ENCODE measurements around the gene MYH16. TPM values are rescaled to one million over a fixed set of nuclear protein-coding genes. Genes with fewer than 3 reads are reported as not detected.

Gene MYH16
- total RNA-seq, 4 donors from 2014 or later = 0.76 TPM; not detected in 3

- TF ChIP-seq CTCF (IDR thresholded peaks at IDR 0.05) = no peak
- Histone ChIP-seq H3K4me3 (no peak overlapping the region), H3K9me3 (no peaks in the 10 kb centered on the region), H3K27me3 (no peaks in the 10 kb centered on the region), H3K36me3 (no peaks in the 10 kb centered on the region), H3K27ac (no peak overlapping the region), H3K4me1 (no peaks in the 10 kb centered on the region)
- no peak for DNase-seq
- intact Hi-C loops (cut with DNase I) = no loop called here
- 95 to 100% methylated on average over 1 of the region's 1 CpG for WGBS, 2 donors
These were observed 20.5 kb downstream of the MYH16 start for GRCh38 chr7:99293167-99293566.

- no peak overlapping the region for H3K4me3 ChIP-seq
- 68 to 78% methylated on average over 3 of the region's 4 CpGs for WGBS, 2 donors
These were observed 21.0 kb downstream of the MYH16 start for GRCh38 chr7:99293650-99294049.

GRCh38 chr7:99296471-99296870, 23.8 kb downstream of the MYH16 start:
- Histone ChIP-seq H3K27ac (no peak overlapping the region), H3K36me3 (no peaks in the 10 kb centered on the region), H3K4me1 (no peaks in the 10 kb centered on the region), H3K4me3 (no peak overlapping the region), H3K27me3 (no peaks in the 10 kb centered on the region), H3K9me3 (no peaks in the 10 kb centered on the region)
- TF ChIP-seq POLR2A (IDR thresholded peaks at IDR 0.05) (no peak), CTCF (IDR thresholded peaks at IDR 0.05) (no peak)
- WGBS, 2 donors = 87 to 88% methylated on average over 5 of the region's 5 CpGs
- intact Hi-C loops (cut with DNase I) = no loop called here
- DNase-seq = no peak

More at GRCh38 chr7:99293650-99294049, 21.0 kb downstream of the MYH16 start:
- no peaks in the 10 kb centered on the region for H3K9me3 ChIP-seq
- TF ChIP-seq POLR2A (IDR thresholded peaks at IDR 0.05) (no peak), CTCF (IDR thresholded peaks at IDR 0.05) (no peak)
- no peak for DNase-seq
- H3K27me3 ChIP-seq = no peaks in the 10 kb centered on the region
- H3K4me1 ChIP-seq = no peaks in the 10 kb centered on the region
- intact Hi-C loops (cut with DNase I) = no loop called here
- no peak overlapping the region for H3K27ac ChIP-seq
- no peaks in the 10 kb centered on the region for H3K36me3 ChIP-seq

- H3K36me3 ChIP-seq = no peaks in the 10 kb centered on the region
- intact Hi-C loops (cut with DNase I) = no loop called here
- no peaks in the 10 kb centered on the region for H3K27me3 ChIP-seq
- TF ChIP-seq CTCF (IDR thresholded peaks at IDR 0.05) = no peak
- WGBS, 2 donors = 81 to 82% methylated on average over 5 to 13 of the region's 19 CpGs
- no peaks in the 10 kb centered on the region for H3K9me3 ChIP-seq
- DNase-seq = no peak
- H3K4me3 ChIP-seq = no peak overlapping the region
- H3K27ac ChIP-seq = no peak overlapping the region
- H3K4me1 ChIP-seq = no peaks in the 10 kb centered on the region
These were observed 28.9 kb downstream of the MYH16 start for GRCh38 chr7:99301496-99301895.

GRCh38 chr7:99305473-99306260, 33.0 kb downstream of the MYH16 start:
- DNase-seq = no peak
- peaks cover 0 to 6% (median 5%) of the 10 kb centered on the region in 3 donors for H3K9me3 ChIP-seq
- no peak for TF ChIP-seq POLR2A (IDR thresholded peaks at IDR 0.05)
- TF ChIP-seq CTCF (IDR thresholded peaks at IDR 0.05) = no peak
- WGBS, 2 donors = 83 to 91% methylated on average over 13 to 14 of the region's 16 CpGs
- intact Hi-C loops (cut with DNase I) = no loop called here
- H3K4me1 ChIP-seq = no peaks in the 10 kb centered on the region
- H3K36me3 ChIP-seq = no peaks in the 10 kb centered on the region
- no peak overlapping the region for H3K27ac ChIP-seq
- no peak overlapping the region for H3K4me3 ChIP-seq
- H3K27me3 ChIP-seq = no peaks in the 10 kb centered on the region
